Natural killer cell (primary cell): ENCODE results near the gene LAMB1. TPM values are rescaled to one million over a fixed set of nuclear protein-coding genes. Genes with fewer than 3 reads are reported as not detected.

Experiments
- ATAC-seq, 3 donors: fragments of 150-1000 bp in 2 of 3; fragments of 200-7000 bp in 1 of 3; cut with Tn5 transposase; 1 replicate in 1 of 3; 2 replicates in 2 of 3; pipeline ENCODE4 v1.10.0; 2021; ENCODE audit warnings: mild to moderate bottlenecking in 2 of 3, moderate library complexity in 2 of 3
- DNase-seq, 2 donors: peaks; one replicate each; pipeline versions ENCODE4 v3.0.0 to v3.0.0-alpha.2; 2013 to 2021; ENCODE audit warnings: mixed read lengths in 1 of 2
- H3K27ac ChIP-seq: one replicate; pipeline ENCODE4 v1.5.1; 2013; ENCODE audit warnings: mild to moderate bottlenecking, low read length
- H3K27me3 ChIP-seq: one replicate; pipeline ENCODE4 v1.6.1; 2013; ENCODE audit warnings: low read length; ENCODE audit not compliant: control insufficient read depth, insufficient read depth
- H3K36me3 ChIP-seq: one replicate; pipeline ENCODE4 v1.6.1; 2013; ENCODE audit warnings: low read length; ENCODE audit not compliant: control insufficient read depth, insufficient read depth
- H3K4me1 ChIP-seq: one replicate; pipeline ENCODE4 v1.6.1; 2013; ENCODE audit warnings: low read length; ENCODE audit not compliant: control insufficient read depth, insufficient read depth
- H3K4me3 ChIP-seq: one replicate; pipeline ENCODE4 v1.5.1; 2013; ENCODE audit warnings: low read length
- H3K9me3 ChIP-seq: one replicate; pipeline ENCODE4 v1.6.1; 2013; ENCODE audit warnings: low read length; ENCODE audit not compliant: control insufficient read depth, insufficient read depth
- H3K27ac Mint-ChIP-seq, 2 donors: one replicate each; pipeline ENCODE4 v1.8.0; 2022; ENCODE audit warnings: mild to moderate bottlenecking in 2 of 2, mixed read lengths in 2 of 2, moderate library complexity in 1 of 2
- H3K27me3 Mint-ChIP-seq, 2 donors: one replicate each; pipeline ENCODE4 v1.8.0; 2022; ENCODE audit warnings: low read depth in 2 of 2, mixed read lengths in 2 of 2
- H3K36me3 Mint-ChIP-seq: one replicate; pipeline ENCODE4 v1.8.0; 2022; ENCODE audit warnings: mixed read lengths
- H3K4me1 Mint-ChIP-seq, 2 donors: one replicate each; pipeline ENCODE4 v1.8.0; 2022; ENCODE audit warnings: mixed read lengths in 2 of 2
- H3K4me3 Mint-ChIP-seq: one replicate; pipeline ENCODE4 v1.8.0; 2022; ENCODE audit warnings: mild to moderate bottlenecking, moderate library complexity, mixed read lengths
- H3K9me3 Mint-ChIP-seq, 2 donors: one replicate each; pipeline ENCODE4 v1.8.0; 2022; ENCODE audit warnings: mixed read lengths in 2 of 2
- CTCF ChIP-seq: fragments of 200-600 bp; IDR thresholded peaks from one replicate; pipeline ENCODE4 v1.8.0; 2022; ENCODE audit warnings: antibody characterized with exemption
- WGBS: methylation state at CpG from one replicate; pipeline ENCODE4 v1.1.7; 2013; ENCODE audit warnings: missing lambda C conversion rate; ENCODE audit not compliant: insufficient coverage; 5-methylcytosine and 5-hydroxymethylcytosine counted together
- intact Hi-C: fragments of 100-400 bp; cut with micrococcal nuclease; formaldehyde crosslinking; loops from one replicate; pipeline ENCODE4 v1.14.2; 2022
- total RNA-seq, 4 donors: library from RNA; stranded (reverse); fragments of 120-200 nt in 1 of 4; gene quantifications; one replicate each; pipeline versions ENCODE4 v1.2.3 to v1.2.4, GENCODE V29; 2013 to 2022

The LAMB1 gene
- total RNA-seq, 3 donors from 2014 or later (not counting 1 experiment from before 2014, with no cell fraction given): not detected

- peaks cover 6% of the 10 kb centered on the region for H3K36me3 ChIP-seq
- DNase-seq (no peak), ATAC-seq (no peak)
- Mint-ChIP-seq H3K36me3 (no peaks in the 10 kb centered on the region), H3K4me1 (no peaks in the 10 kb centered on the region), H3K27ac (peak overlapping the region in 1 of 2 donors; percentile 33), H3K27me3 (no peaks in the 10 kb centered on the region), H3K4me3 (no peak overlapping the region), H3K9me3 (no peaks in the 10 kb centered on the region)
- no peaks in the 10 kb centered on the region for H3K27me3 ChIP-seq
- no peak for TF ChIP-seq CTCF
- no peaks in the 10 kb centered on the region for H3K9me3 ChIP-seq
- intact Hi-C loops: no loop called here
- no peak overlapping the region for H3K4me3 ChIP-seq
- no peak overlapping the region for H3K27ac ChIP-seq
- H3K4me1 ChIP-seq: no peaks in the 10 kb centered on the region
- WGBS: 95% methylated on average over 6 of the region's 6 CpGs
These were observed 69.5 kb downstream of the LAMB1 start for GRCh38 chr7:107933386-107934013.

- no peaks in the 10 kb centered on the region for H3K4me1 Mint-ChIP-seq
These were observed 70.2 kb downstream of the LAMB1 start for GRCh38 chr7:107932805-107933204.

GRCh38 chr7:107931740-107932515 lies 71.0 kb downstream of the LAMB1 start:
- TF ChIP-seq CTCF: no peak
- DNase-seq: no peak
- 56% methylated on average over 5 of the region's 5 CpGs for WGBS
- H3K27me3 ChIP-seq: no peaks in the 10 kb centered on the region
- no peaks in the 10 kb centered on the region for H3K27me3 Mint-ChIP-seq
- peaks cover 6% of the 10 kb centered on the region for H3K36me3 ChIP-seq
- no peaks in the 10 kb centered on the region for H3K9me3 ChIP-seq
- H3K36me3 Mint-ChIP-seq: no peaks in the 10 kb centered on the region
- H3K4me3 Mint-ChIP-seq: no peak overlapping the region
- no peaks in the 10 kb centered on the region for H3K9me3 Mint-ChIP-seq
- H3K27ac Mint-ChIP-seq: no peak overlapping the region
- intact Hi-C loops: no loop called here
- no peak overlapping the region for H3K27ac ChIP-seq
- ATAC-seq: no peak
- no peak overlapping the region for H3K4me3 ChIP-seq
- H3K4me1 ChIP-seq: no peaks in the 10 kb centered on the region
- H3K4me1 Mint-ChIP-seq: no peaks in the 10 kb centered on the region

More at GRCh38 chr7:107932805-107933204, 70.2 kb downstream of the LAMB1 start:
- H3K4me3 ChIP-seq: no peak overlapping the region
- H3K4me3 Mint-ChIP-seq: no peak overlapping the region
- H3K4me1 ChIP-seq: no peaks in the 10 kb centered on the region
- H3K9me3 ChIP-seq: no peaks in the 10 kb centered on the region
- no peaks in the 10 kb centered on the region for H3K9me3 Mint-ChIP-seq
- DNase-seq: no peak
- no peak overlapping the region for H3K27ac Mint-ChIP-seq
- no peak for TF ChIP-seq CTCF
- H3K27me3 Mint-ChIP-seq: no peaks in the 10 kb centered on the region
- intact Hi-C loops: no loop called here
- H3K36me3 ChIP-seq: peaks cover 6% of the 10 kb centered on the region
- no peak for ATAC-seq
- 100% methylated on average over 2 of the region's 2 CpGs for WGBS
- H3K36me3 Mint-ChIP-seq: no peaks in the 10 kb centered on the region
- no peaks in the 10 kb centered on the region for H3K27me3 ChIP-seq
- no peak overlapping the region for H3K27ac ChIP-seq
